GM18519 (cell line): ENCODE results near the gene PHACTR4.
"Not testable (repeated sequence)": the region's sequence is repeated elsewhere in the genome, so short reads cannot be mapped to it uniquely, and the experiment has no call there.

Experiments
- ATAC-seq: cut with Tn5 transposase; IDR thresholded peaks from one replicate; pipeline ENCODE4 v1.9.1; 2021; ENCODE audit warnings: mild to moderate bottlenecking, moderate library complexity; ENCODE audit not compliant: unreplicated experiment, low FRiP score

Gene PHACTR4

GRCh38 chr1:28518745-28519341 is 149.3 kb downstream of the PHACTR4 start:
- no peak for ATAC-seq

GRCh38 chr1:28519946-28520725 is 150.6 kb downstream of the PHACTR4 start:
- ATAC-seq: no peak

GRCh38 chr1:28520796-28521195 is 151.3 kb downstream of the PHACTR4 start:
- ATAC-seq: not testable (repeated sequence)

GRCh38 chr1:28521502-28522164 is 152.1 kb downstream of the PHACTR4 start:
- no peak for ATAC-seq

GRCh38 chr1:28522537-28522936 is 153.0 kb downstream of the PHACTR4 start:
- ATAC-seq: not testable (repeated sequence)

GRCh38 chr1:28525002-28525642 is 155.6 kb downstream of the PHACTR4 start:
- ATAC-seq: not testable (repeated sequence)

GRCh38 chr1:28526886-28527285 is 157.3 kb downstream of the PHACTR4 start:
- no peak for ATAC-seq

GRCh38 chr1:28530456-28530855 is 160.9 kb downstream of the PHACTR4 start:
- ATAC-seq: no peak

GRCh38 chr1:28534671-28535070 is 165.1 kb downstream of the PHACTR4 start:
- no peak for ATAC-seq

GRCh38 chr1:28535180-28535579 is 165.6 kb downstream of the PHACTR4 start:
- no peak for ATAC-seq

GRCh38 chr1:28537457-28538199 is 168.1 kb downstream of the PHACTR4 start:
- no peak for ATAC-seq

- no peak for ATAC-seq
These were observed 168.7 kb downstream of the PHACTR4 start for GRCh38 chr1:28538286-28538685.

- ATAC-seq: no peak
These were observed 171.1 kb downstream of the PHACTR4 start for GRCh38 chr1:28540651-28541050.

GRCh38 chr1:28541414-28542015 is 172.0 kb downstream of the PHACTR4 start:
- ATAC-seq: not testable (repeated sequence)

GRCh38 chr1:28545246-28545628 is 175.7 kb downstream of the PHACTR4 start:
- no peak for ATAC-seq

GRCh38 chr1:28548318-28548717 is 178.8 kb downstream of the PHACTR4 start:
- ATAC-seq: no peak
